ENCODE results near the gene LDLRAD4.

DNA sequence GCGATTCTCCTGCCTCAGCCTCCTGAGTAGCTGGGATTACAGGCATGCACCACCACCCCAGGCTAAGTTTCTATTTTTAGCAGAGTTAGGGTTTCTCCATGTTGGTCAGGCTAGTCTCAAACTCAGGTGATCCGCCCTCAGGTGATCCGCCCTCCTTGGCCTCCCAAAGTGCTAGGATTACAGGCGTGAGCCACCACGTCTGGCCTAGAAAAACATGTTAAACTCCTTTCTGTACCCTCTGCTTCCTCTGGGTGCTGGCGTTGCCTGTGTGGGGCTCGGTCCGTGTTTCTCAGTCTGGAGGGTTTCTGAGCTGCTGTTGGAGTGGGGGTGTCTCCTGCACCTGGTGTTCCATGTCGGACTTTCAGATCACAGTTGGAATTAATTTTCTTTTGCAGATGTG, 17.9 kb downstream of the LDLRAD4 start:
- no peak for TF ChIP-seq CTCF (IDR thresholded peaks at IDR 0.05; ENCODE audit: insufficient read depth, low read length, poor library complexity, severe bottlenecking)
- no peak for TF ChIP-seq EZH2phosphoT487 (conservative IDR thresholded peaks at IDR 0.05; ENCODE audit: low read length)

Measured in SU-DHL-6 (cell line).